GM23338 (cell line): Measurements from ENCODE around the gene LDLRAD3. TPM values are rescaled to one million over a fixed set of nuclear protein-coding genes. Genes with fewer than 3 reads are reported as not detected.

ENCODE experiments used
- CREB1 ChIP-seq: fragments of 250-450 bp; sonication (Bioruptor Pico); IDR thresholded peaks from 2 replicates; pipeline ENCODE4 v1.5.0; 2020; ENCODE audit warnings: low read depth, mild to moderate bottlenecking, moderate library complexity
- EZH2 ChIP-seq: fragments of 200-600 bp; sonication (generic); IDR thresholded peaks from one replicate; pipeline ENCODE4 v1.8.0; 2017; ENCODE audit warnings: antibody characterized with exemption, mild to moderate bottlenecking, low read depth; ENCODE audit not compliant: unreplicated experiment
- EZH2phosphoT487 ChIP-seq: fragments of 200-600 bp; sonication (generic); IDR thresholded peaks from one replicate; pipeline ENCODE4 v1.8.1; 2018; ENCODE audit warnings: antibody characterized with exemption; ENCODE audit not compliant: unreplicated experiment
- JUNB ChIP-seq: IDR thresholded peaks from one replicate; pipeline ENCODE4 v1.6.1; 2016; ENCODE audit warnings: antibody characterized with exemption; ENCODE audit not compliant: unreplicated experiment
- NANOG ChIP-seq: IDR thresholded peaks from 2 replicates; pipeline ENCODE4 v1.6.1; 2016; ENCODE audit warnings: antibody characterized with exemption, borderline replicate concordance
- POLR2AphosphoS5 ChIP-seq: IDR thresholded peaks from 2 replicates; pipeline ENCODE4 v1.6.1; 2016; ENCODE audit warnings: antibody characterized with exemption, low read depth
- STAT1 ChIP-seq: IDR thresholded peaks from one replicate; pipeline ENCODE4 v1.6.1; 2016; ENCODE audit warnings: antibody characterized with exemption; ENCODE audit not compliant: unreplicated experiment
- ZNF114 ChIP-seq: fragments of 250-450 bp; sonication (Bioruptor Pico); IDR thresholded peaks from 2 replicates; pipeline ENCODE4 v1.5.0; 2020; ENCODE audit warnings: mild to moderate bottlenecking, moderate library complexity
- ZNF331 ChIP-seq: fragments of 250-450 bp; sonication (Bioruptor Pico); IDR thresholded peaks from 2 replicates; pipeline ENCODE4 v1.5.0; 2020; ENCODE audit warnings: low read depth, mild to moderate bottlenecking, moderate library complexity
- ZNF462 ChIP-seq: fragments of 250-450 bp; sonication (Bioruptor Pico); IDR thresholded peaks from 2 replicates; pipeline ENCODE4 v1.5.0; 2020; ENCODE audit warnings: mild to moderate bottlenecking, moderate library complexity
- polyA plus RNA-seq: library from polyadenylated mRNA; unstranded; fragments of >200 nt; fragmentation: Nextera tagmentation; extraction: Ambion mirVana; gene quantifications from 2 replicates; pipeline ENCODE4 v1.2.1, GENCODE V29; 2016
- total RNA-seq: library from RNA; depleted of rRNA; stranded (reverse); fragments of >200 nt; shearing (Covaris generic); gene quantifications from 2 replicates; pipeline ENCODE4 v1.2.3, GENCODE V29; 2014
- TF ChIP-seq, protein P1 (sequence below), 2 experiments: fragments of 200-600 bp in 1 of 2; sonication (generic) in 1 of 2; conservative IDR thresholded peaks; 2 replicates each; pipeline versions ENCODE4 v1.5.1 to v1.6.1; 2016 to 2017; ENCODE audit warnings: antibody characterized with exemption in 2 of 2, low read depth in 2 of 2, mild to moderate bottlenecking in 2 of 2, moderate library complexity in 1 of 2
- TF ChIP-seq, protein P2 (sequence below): IDR thresholded peaks from one replicate; pipeline ENCODE4 v1.6.1; 2018; ENCODE audit warnings: antibody characterized with exemption; ENCODE audit not compliant: unreplicated experiment

The LDLRAD3 gene
- total and polyA plus RNA-seq, 2 experiments from 2014 or later: 8.5 to 19.4 TPM

GRCh38 chr11:35976434-35976833 is 32.6 kb downstream of the LDLRAD3 start (continued):
- TF ChIP-seq ZNF462: no peak
- TF ChIP-seq, protein P1, sequence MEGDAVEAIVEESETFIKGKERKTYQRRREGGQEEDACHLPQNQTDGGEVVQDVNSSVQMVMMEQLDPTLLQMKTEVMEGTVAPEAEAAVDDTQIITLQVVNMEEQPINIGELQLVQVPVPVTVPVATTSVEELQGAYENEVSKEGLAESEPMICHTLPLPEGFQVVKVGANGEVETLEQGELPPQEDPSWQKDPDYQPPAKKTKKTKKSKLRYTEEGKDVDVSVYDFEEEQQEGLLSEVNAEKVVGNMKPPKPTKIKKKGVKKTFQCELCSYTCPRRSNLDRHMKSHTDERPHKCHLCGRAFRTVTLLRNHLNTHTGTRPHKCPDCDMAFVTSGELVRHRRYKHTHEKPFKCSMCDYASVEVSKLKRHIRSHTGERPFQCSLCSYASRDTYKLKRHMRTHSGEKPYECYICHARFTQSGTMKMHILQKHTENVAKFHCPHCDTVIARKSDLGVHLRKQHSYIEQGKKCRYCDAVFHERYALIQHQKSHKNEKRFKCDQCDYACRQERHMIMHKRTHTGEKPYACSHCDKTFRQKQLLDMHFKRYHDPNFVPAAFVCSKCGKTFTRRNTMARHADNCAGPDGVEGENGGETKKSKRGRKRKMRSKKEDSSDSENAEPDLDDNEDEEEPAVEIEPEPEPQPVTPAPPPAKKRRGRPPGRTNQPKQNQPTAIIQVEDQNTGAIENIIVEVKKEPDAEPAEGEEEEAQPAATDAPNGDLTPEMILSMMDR (conservative IDR thresholded peaks at IDR 0.05; ENCODE audit: low read depth in 2 of 2): no peak
- TF ChIP-seq ZNF114 (CRISPR knock-in tag): no peak
- TF ChIP-seq EZH2: no peak
- no peak for TF ChIP-seq ZNF331
- TF ChIP-seq NANOG: no peak
- TF ChIP-seq JUNB: no peak
- no peak for TF ChIP-seq POLR2AphosphoS5
- TF ChIP-seq CREB1 (CRISPR knock-in tag): no peak
- no peak for TF ChIP-seq EZH2phosphoT487
- TF ChIP-seq, protein P2, sequence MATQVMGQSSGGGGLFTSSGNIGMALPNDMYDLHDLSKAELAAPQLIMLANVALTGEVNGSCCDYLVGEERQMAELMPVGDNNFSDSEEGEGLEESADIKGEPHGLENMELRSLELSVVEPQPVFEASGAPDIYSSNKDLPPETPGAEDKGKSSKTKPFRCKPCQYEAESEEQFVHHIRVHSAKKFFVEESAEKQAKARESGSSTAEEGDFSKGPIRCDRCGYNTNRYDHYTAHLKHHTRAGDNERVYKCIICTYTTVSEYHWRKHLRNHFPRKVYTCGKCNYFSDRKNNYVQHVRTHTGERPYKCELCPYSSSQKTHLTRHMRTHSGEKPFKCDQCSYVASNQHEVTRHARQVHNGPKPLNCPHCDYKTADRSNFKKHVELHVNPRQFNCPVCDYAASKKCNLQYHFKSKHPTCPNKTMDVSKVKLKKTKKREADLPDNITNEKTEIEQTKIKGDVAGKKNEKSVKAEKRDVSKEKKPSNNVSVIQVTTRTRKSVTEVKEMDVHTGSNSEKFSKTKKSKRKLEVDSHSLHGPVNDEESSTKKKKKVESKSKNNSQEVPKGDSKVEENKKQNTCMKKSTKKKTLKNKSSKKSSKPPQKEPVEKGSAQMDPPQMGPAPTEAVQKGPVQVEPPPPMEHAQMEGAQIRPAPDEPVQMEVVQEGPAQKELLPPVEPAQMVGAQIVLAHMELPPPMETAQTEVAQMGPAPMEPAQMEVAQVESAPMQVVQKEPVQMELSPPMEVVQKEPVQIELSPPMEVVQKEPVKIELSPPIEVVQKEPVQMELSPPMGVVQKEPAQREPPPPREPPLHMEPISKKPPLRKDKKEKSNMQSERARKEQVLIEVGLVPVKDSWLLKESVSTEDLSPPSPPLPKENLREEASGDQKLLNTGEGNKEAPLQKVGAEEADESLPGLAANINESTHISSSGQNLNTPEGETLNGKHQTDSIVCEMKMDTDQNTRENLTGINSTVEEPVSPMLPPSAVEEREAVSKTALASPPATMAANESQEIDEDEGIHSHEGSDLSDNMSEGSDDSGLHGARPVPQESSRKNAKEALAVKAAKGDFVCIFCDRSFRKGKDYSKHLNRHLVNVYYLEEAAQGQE: no peak
- no peak for TF ChIP-seq STAT1
